ENCODE results near the gene BACH1. TPM values are rescaled to one million over a fixed set of nuclear protein-coding genes. Genes with fewer than 3 reads are reported as not detected.

BACH1 gene
- total RNA-seq, 4 donors from 2014 or later: 35.0 to 101 (median 49.8) TPM

DNA sequence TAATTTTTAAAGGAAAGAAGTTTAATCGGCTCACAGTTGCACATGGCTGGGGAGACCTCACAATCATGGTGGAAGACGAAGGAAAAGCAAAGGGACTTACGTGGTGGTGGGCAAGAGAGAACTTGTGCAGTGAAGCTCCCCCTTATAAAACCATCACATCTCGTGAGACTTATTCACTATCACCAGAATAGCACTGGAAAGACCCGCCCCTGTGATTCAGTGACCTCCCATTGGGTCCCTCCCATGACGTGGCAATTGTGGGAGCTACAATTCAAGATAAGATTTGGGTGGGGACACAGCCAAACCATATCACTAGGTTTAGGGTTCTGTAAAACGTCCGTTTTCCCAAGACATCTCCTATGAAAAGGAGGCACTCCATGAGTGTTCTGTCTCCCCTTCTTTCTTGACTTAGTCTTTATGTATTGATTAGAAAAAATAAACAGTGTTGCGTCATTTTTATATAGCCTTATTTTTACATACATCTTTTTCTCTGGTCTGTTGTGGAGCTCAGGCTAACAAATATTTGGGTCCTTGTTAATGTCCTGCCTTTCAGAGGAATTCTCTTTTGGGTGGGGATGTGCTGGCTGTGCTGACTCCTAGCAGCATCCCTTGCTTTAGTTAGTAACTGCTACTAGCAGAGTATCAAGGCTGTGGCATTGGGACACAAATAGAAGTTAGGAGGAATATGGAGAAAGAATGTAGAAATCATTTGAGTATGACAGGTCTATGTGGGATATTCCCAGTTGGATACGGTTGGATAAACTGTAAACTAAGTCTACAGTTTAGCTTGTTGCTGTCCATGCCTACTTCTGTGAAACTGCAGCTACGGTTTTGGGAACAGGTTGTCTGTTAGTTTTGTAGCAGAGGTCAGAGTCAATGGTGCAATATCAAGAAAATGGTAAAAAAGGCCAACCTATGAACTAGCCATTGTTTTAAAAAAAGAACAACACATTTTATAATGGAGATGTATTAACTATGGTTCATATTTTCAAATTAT lies 23.5 kb downstream of the BACH1 start:
- no peak for TF ChIP-seq CTCF (IDR thresholded peaks at IDR 0.05)
- ATAC-seq (ENCODE audit: low FRiP score) (no peak), DNase-seq (ENCODE audit: low spot score) (no peak)

DNA sequence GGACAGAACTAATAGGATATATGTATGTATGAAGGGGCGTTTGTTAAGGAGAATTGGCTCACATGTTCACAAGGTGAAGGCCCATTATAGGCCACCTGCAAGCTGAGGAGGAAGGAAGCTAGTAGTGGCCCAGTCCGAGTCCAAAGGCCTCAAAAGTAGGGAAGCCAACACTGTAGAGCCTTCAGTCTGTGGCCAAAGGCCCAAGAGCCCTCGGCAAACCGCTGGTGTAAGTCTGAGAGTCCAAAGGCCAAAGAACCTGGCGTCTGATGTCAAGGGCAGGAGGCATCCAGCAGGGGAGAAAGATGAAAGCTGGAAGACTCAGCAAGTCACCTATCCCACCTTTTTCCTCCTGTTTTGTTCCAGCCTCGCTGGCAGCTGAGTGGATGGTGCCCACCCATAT lies 24.5 kb downstream of the BACH1 start:
- no peak for TF ChIP-seq CTCF (IDR thresholded peaks at IDR 0.05)
- ATAC-seq (ENCODE audit: low FRiP score) (no peak), DNase-seq (ENCODE audit: low spot score) (no peak)

GRCh38 chr21:29326914-29327554 lies 28.3 kb downstream of the BACH1 start:
- ATAC-seq (ENCODE audit: low FRiP score): no peak
- no peak for TF ChIP-seq CTCF (IDR thresholded peaks at IDR 0.05)
- no peak for DNase-seq (ENCODE audit: low spot score)

DNA sequence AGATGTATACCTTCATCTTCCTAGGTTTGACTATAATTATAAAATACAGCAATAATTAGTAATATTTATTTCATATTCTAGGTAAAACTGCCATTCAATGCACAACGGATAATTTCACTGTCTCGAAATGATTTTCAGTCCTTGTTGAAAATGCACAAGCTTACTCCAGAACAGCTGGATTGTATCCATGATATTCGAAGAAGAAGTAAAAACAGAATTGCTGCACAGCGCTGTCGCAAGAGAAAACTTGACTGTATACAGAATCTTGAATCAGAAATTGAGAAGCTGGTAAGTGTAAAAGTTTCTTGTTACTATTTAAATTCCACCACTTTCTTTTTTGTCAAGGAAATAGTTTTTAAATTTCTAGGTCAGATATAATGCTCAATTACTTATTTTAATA lies 30.7 kb downstream of the BACH1 start:
- no peak for TF ChIP-seq CTCF (IDR thresholded peaks at IDR 0.05)
- DNase-seq (ENCODE audit: low spot score): no peak
- no peak for ATAC-seq (ENCODE audit: low FRiP score)

GRCh38 chr21:29330797-29331196 lies 32.1 kb downstream of the BACH1 start:
- no peak for ATAC-seq (ENCODE audit: low FRiP score)
- DNase-seq (ENCODE audit: low spot score): no peak
- TF ChIP-seq CTCF (IDR thresholded peaks at IDR 0.05): no peak

- no peak for TF ChIP-seq CTCF (IDR thresholded peaks at IDR 0.05)
- no peak for DNase-seq (ENCODE audit: low spot score)
- ATAC-seq (ENCODE audit: low FRiP score): no peak
Measured at GRCh38 chr21:29332461-29333362, 34.0 kb downstream of the BACH1 start.

Data from omental fat pad (tissue), 4 donors.